Uterus (tissue), 2 donors: ENCODE data around the gene PCDHB6.
"Not testable (repeated sequence)": the region's sequence is repeated elsewhere in the genome, so short reads cannot be mapped to it uniquely, and the experiment has no call there.

Source experiments
- CTCF ChIP-seq, 4 experiments: fragments of 200-600 bp in 2 of 4; fragments of 450-650 bp in 2 of 4; sonication (generic) in 2 of 4; IDR thresholded peaks; one replicate each; pipeline ENCODE4 v1.5.1; 2016 to 2019; ENCODE audit warnings: antibody characterized with exemption in 4 of 4, mild to moderate bottlenecking in 2 of 4, moderate library complexity in 1 of 4
- POLR2A ChIP-seq, 2 donors: fragments of 450-650 bp; IDR thresholded peaks; one replicate each; pipeline ENCODE4 v1.6.1; 2016; ENCODE audit warnings: antibody characterized with exemption in 2 of 2, mild to moderate bottlenecking in 1 of 2, moderate library complexity in 1 of 2

GRCh38 chr5:141102471-141102870 lies 47.4 kb upstream of the PCDHB6 start:
- not testable (repeated sequence) for TF ChIP-seq CTCF, POLR2A (IDR thresholded peaks at IDR 0.05)
